Endothelial cell of umbilical vein (primary cell): ENCODE results near the gene MCF2L. TPM values are rescaled to one million over a fixed set of nuclear protein-coding genes. Genes with fewer than 3 reads are reported as not detected.

Experiments
- BruUV-seq: library from RNA; stranded (reverse); fragments of 400-500 nt; replicated peaks from 2 replicates; lab custom pipeline; 2021; lab: Mats Ljungman, UMichigan
- CTCF ChIA-PET: fragments of 300-600, 350-600 bp; sonication (Branson Sonifier 250); formaldehyde crosslinking; loops from one replicate; lab custom pipeline; 2021; ENCODE audit warnings: antibody characterized with exemption, inconsistent platforms; lab: Charles Lee
- POLR2A ChIA-PET: fragments of 300-600, 350-600 bp; sonication (Branson Sonifier 250); formaldehyde crosslinking; loops from one replicate; lab custom pipeline; 2021; ENCODE audit warnings: antibody characterized with exemption, inconsistent platforms; lab: Charles Lee
- DNase-seq: peaks from one replicate; pipeline ENCODE4 v3.0.0-alpha.2; 2011; ENCODE audit warnings: low read depth, low spot score
- FAIRE-seq: peaks from 2 replicates; lab custom pipeline; 2011; peaks lifted over from hg19 to GRCh38; lab: Jason Lieb, UNC
- H2AFZ ChIP-seq: 2 replicates; pipeline ENCODE4 v1.6.0; 2012; ENCODE audit warnings: low read depth, low read length, control low read depth, inconsistent platforms
- H3K27ac ChIP-seq: 2 replicates; pipeline ENCODE4 v1.5.1; 2011; ENCODE audit warnings: low read depth, mild to moderate bottlenecking, control low read depth, low read length, moderate library complexity; ENCODE audit not compliant: insufficient read depth
- H3K27me3 ChIP-seq, 2 experiments: 2 replicates each; pipeline versions ENCODE4 v1.6.0 to v1.6.1; 2011; ENCODE audit warnings: low read length in 2 of 2, mixed read lengths in 1 of 2; ENCODE audit not compliant: control insufficient read depth in 2 of 2, insufficient read depth in 2 of 2
- H3K36me3 ChIP-seq, 2 experiments: 2 replicates in 1 of 2; 3 replicates in 1 of 2; pipeline ENCODE4 v1.5.1; 2011; ENCODE audit warnings: low read length in 2 of 2, mild to moderate bottlenecking in 1 of 2, moderate library complexity in 1 of 2; ENCODE audit not compliant: control insufficient read depth in 2 of 2, insufficient read depth in 2 of 2; ENCODE audit errors: extremely low read depth in 1 of 2
- H3K4me1 ChIP-seq: 3 replicates; pipeline ENCODE4 v1.5.1; 2011; ENCODE audit warnings: mild to moderate bottlenecking, low read length; ENCODE audit not compliant: control insufficient read depth, insufficient read depth; ENCODE audit errors: extremely low read depth
- H3K4me2 ChIP-seq: 2 replicates; pipeline ENCODE4 v1.6.1; 2011; ENCODE audit warnings: low read length, control low read depth, mixed read lengths; ENCODE audit not compliant: insufficient read depth
- H3K4me3 ChIP-seq, 3 experiments: fragments of 200-600 bp in 1 of 3; sonication (generic), shearing (Covaris generic) in 1 of 3; replicated peaks in 1 of 3; 2 replicates each; pipeline ENCODE4 v1.5.1; 2011 to 2016; ENCODE audit warnings: control low read depth in 3 of 3, low read length in 3 of 3, mild to moderate bottlenecking in 2 of 3, inconsistent platforms in 1 of 3, low read depth in 1 of 3, moderate library complexity in 1 of 3; ENCODE audit not compliant: insufficient read depth in 1 of 3
- H3K79me2 ChIP-seq: 2 replicates; pipeline ENCODE4 v1.6.0; 2012; ENCODE audit warnings: low read length, inconsistent platforms; ENCODE audit not compliant: control insufficient read depth, insufficient read depth
- H3K9ac ChIP-seq: replicated peaks from 2 replicates; pipeline ENCODE3; 2011; ENCODE audit warnings: low read length, control low read depth; ENCODE audit not compliant: insufficient read depth; ENCODE audit errors: extremely low read depth
- H3K9me1 ChIP-seq: replicated peaks from 3 replicates; pipeline ENCODE4 v1.6.0; 2011; ENCODE audit warnings: mild to moderate bottlenecking, low read length; ENCODE audit not compliant: control insufficient read depth, insufficient read depth; ENCODE audit errors: extremely low read depth
- H3K9me3 ChIP-seq: replicated peaks from 2 replicates; pipeline ENCODE4 v1.5.1; 2012; ENCODE audit warnings: low read length, inconsistent platforms; ENCODE audit not compliant: control insufficient read depth, insufficient read depth
- H4K20me1 ChIP-seq: replicated peaks from 2 replicates; pipeline ENCODE3; 2011; ENCODE audit warnings: mild to moderate bottlenecking, low read length; ENCODE audit not compliant: control insufficient read depth, insufficient read depth; ENCODE audit errors: extremely low read depth
- CTCF ChIP-seq, 2 donors: IDR thresholded peaks; 1 replicate in 1 of 2; 2 replicates in 1 of 2; pipeline ENCODE4 v1.5.1; 2011; ENCODE audit warnings: low read length in 2 of 2, mild to moderate bottlenecking in 2 of 2, moderate library complexity in 2 of 2, control low read depth in 1 of 2, inconsistent platforms in 1 of 2, low read depth in 1 of 2; ENCODE audit not compliant: insufficient read depth in 1 of 2; ENCODE audit errors: extremely low read depth in 1 of 2
- EZH2 ChIP-seq: IDR thresholded peaks from 2 replicates; pipeline ENCODE4 v1.6.1; 2012; ENCODE audit warnings: borderline replicate concordance, low read depth, mild to moderate bottlenecking, moderate library complexity, low read length, inconsistent platforms; ENCODE audit not compliant: severe bottlenecking
- FOS ChIP-seq: IDR thresholded peaks from 2 replicates; pipeline ENCODE4 v1.6.1; 2011; ENCODE audit warnings: mild to moderate bottlenecking, low read length, moderate library complexity, borderline replicate concordance; ENCODE audit not compliant: insufficient read depth
- GATA2 ChIP-seq: IDR thresholded peaks from 2 replicates; pipeline ENCODE4 v1.7.0; 2011; ENCODE audit warnings: low read depth, mild to moderate bottlenecking, moderate library complexity, mixed read lengths, low read length; ENCODE audit not compliant: insufficient read length, insufficient read depth
- JUN ChIP-seq: IDR thresholded peaks from 2 replicates; pipeline ENCODE4 v1.6.1; 2011; ENCODE audit warnings: borderline replicate concordance, low read depth; ENCODE audit not compliant: insufficient read length, insufficient read depth
- MYC ChIP-seq: IDR thresholded peaks from one replicate; pipeline ENCODE4 v1.6.1; 2011; ENCODE audit warnings: mild to moderate bottlenecking, low read depth, low read length
- POLR2A ChIP-seq: IDR thresholded peaks from 2 replicates; pipeline ENCODE4 v1.6.1; 2012; ENCODE audit warnings: low read depth, mild to moderate bottlenecking, control low read depth, low read length
- POLR2AphosphoS5 ChIP-seq: IDR thresholded peaks from 2 replicates; pipeline ENCODE4 v1.6.1; 2012; ENCODE audit warnings: low read depth, mild to moderate bottlenecking, control low read depth, low read length, moderate library complexity; ENCODE audit not compliant: insufficient read depth
- dilution Hi-C: fragments of 300-500 bp; cut with MboI; formaldehyde crosslinking; loops from one replicate; pipeline ENCODE4 v1.15.0; 2019; ENCODE audit warnings: low sequenced_read_pairs; ENCODE audit not compliant: extremely low pct_ligation_motif_present
- intact Hi-C: fragments of 100-400 bp; cut with micrococcal nuclease; formaldehyde crosslinking; loops from one replicate; pipeline ENCODE4 v1.10.0; 2022
- polyA plus RNA-seq, 4 experiments: library from polyadenylated mRNA; depleted of rRNA in 3 of 4; stranded (reverse) in 3 of 4; unstranded in 1 of 4; fragments of >200 nt; gene quantifications; 2 replicates each; pipeline versions ENCODE4 v1.2.1 to v1.2.3, GENCODE V29; 2011 to 2012; ENCODE audit warnings: missing spikeins in 1 of 4
- total RNA-seq: library from RNA; stranded (reverse); gene quantifications from 2 replicates; pipeline ENCODE4 v1.2.3, GENCODE V29; 2021
- TF ChIP-seq, protein P1 (sequence below): IDR thresholded peaks from 2 replicates; pipeline ENCODE4 v1.6.1; 2011; ENCODE audit not compliant: insufficient read depth, insufficient read length

The MCF2L gene
- total and polyA plus RNA-seq, 2 donors (not counting 3 experiments of a cell fraction or from before 2014, with no cell fraction given): 0.33 to 0.58 TPM

GRCh38 chr13:113093580-113094409 is 124.8 kb downstream of the MCF2L start:
- no peaks in the 10 kb centered on the region for H3K9me1 ChIP-seq
- dilution Hi-C loops: no loop called here
- no peak for DNase-seq
- no peaks in the 10 kb centered on the region for H3K4me1 ChIP-seq
- H3K36me3 ChIP-seq: no peaks in the 10 kb centered on the region
- no peaks in the 10 kb centered on the region for H4K20me1 ChIP-seq
- no peaks in the 10 kb centered on the region for H3K9me3 ChIP-seq
- no TSS peak for BruUV-seq
- no peaks in the 10 kb centered on the region for H3K27me3 ChIP-seq
- H2AFZ ChIP-seq: no peak overlapping the region
- no peaks in the 10 kb centered on the region for H3K79me2 ChIP-seq
- H3K4me2 ChIP-seq: no peak overlapping the region
- H3K27ac ChIP-seq: no peak overlapping the region
- ChIA-PET POLR2A (no interaction called here), CTCF (no interaction called here)
- no peak for FAIRE-seq
- TF ChIP-seq CTCF (IDR thresholded peaks at IDR 0.05; ENCODE audit: extremely low read depth in 1 of 2, insufficient read depth in 1 of 2, low read depth in 1 of 2, low read length in 2 of 2) (no peak), JUN (no peak), FOS (no peak), GATA2 (no peak), EZH2 (no peak), MYC (no peak), POLR2A (no peak), POLR2AphosphoS5 (no peak)
- TF ChIP-seq, protein P1, sequence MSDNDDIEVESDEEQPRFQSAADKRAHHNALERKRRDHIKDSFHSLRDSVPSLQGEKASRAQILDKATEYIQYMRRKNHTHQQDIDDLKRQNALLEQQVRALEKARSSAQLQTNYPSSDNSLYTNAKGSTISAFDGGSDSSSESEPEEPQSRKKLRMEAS: no peak
- H3K4me3 ChIP-seq: no peak overlapping the region
- intact Hi-C loops: no loop called here
- H3K9ac ChIP-seq: no peak overlapping the region
